Hippocampal formation (tissue), 2 donors: ENCODE measurements around the gene PRKD3.
"Not testable (repeated sequence)": the region's sequence is repeated elsewhere in the genome, so short reads cannot be mapped to it uniquely, and the experiment has no call there.

Experiments used
- DNase-seq, 2 donors: peaks; one replicate each; lab custom pipeline; 2025; lab: John Stamatoyannopoulos, UW

The PRKD3 gene

DNA sequence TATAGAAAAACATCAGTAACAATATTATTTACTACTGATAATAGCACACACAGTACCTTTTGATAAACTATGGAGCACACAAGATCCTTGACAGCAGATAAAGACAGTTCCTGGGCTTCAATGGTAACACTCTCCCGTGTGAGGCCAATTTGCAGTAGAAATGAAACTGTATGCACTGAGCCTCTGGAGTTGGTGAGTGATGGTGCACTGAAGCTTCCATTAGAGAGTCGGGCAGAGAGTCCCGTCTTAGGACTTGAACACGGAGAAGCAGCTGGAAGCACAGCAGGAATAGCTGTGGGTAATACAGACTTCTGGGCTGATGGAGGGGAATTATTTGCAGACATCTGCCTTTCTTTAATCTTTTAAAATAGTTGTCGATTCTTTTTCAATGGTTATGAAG lies 8.5 kb downstream of the PRKD3 start:
- no peak for DNase-seq

DNA sequence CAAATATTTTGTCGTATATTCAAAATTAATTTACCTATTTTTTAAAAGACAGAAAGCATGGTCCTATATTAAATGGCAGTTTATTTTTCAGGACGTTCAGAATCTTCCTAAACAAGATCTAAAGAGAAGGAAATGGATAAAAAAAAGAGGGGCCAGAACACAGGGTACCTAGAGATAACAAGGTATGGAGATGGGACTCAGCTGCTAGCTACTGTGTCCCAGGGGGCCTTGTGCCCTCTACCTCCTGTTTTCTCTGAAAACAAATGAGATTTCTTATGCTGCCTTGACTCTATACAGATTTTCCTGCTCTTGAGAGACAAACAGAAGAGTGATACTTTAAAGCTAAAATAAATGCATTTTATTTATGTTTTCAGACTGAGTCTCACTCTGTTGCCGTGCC lies 9.3 kb downstream of the PRKD3 start:
- no peak for DNase-seq

DNA sequence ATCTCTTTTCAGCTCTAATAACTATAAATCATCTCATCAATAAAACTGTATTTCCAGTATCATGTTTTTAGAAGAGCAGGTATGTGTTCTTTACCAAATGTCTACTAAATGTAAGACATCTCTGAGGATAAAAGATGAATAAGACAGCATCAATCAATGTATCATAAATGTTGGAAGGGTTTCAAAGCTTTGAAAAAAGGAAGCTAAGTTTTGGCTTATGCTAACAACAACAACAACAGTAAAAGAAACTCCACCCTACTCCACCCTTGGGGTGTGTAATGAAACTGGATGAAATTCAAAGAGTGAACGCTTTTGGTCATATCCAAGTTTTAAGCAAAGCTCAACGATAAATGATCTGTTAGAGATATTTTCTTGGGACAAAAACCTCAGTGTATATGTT lies 17.1 kb downstream of the PRKD3 start:
- no peak for DNase-seq

DNA sequence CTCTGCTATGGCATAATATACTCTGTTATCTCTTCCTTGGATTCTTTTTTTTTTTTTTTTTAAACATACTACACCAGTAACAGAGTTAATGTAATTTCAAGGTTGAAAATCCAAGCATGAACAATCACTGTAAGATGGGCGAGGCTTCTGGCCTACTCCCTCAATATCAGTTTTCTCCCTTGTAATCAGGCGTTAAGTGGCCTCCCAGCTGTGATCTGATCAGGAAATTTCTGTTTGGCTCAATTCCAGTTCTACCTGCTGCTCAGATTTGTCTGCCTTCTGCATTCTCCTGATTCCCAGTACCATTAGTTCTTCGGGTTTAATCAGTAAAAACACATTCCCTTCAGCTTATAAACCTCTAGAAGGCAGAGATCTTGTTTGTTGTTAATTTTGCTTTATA lies 18.6 kb downstream of the PRKD3 start:
- DNase-seq, result no peak

DNA sequence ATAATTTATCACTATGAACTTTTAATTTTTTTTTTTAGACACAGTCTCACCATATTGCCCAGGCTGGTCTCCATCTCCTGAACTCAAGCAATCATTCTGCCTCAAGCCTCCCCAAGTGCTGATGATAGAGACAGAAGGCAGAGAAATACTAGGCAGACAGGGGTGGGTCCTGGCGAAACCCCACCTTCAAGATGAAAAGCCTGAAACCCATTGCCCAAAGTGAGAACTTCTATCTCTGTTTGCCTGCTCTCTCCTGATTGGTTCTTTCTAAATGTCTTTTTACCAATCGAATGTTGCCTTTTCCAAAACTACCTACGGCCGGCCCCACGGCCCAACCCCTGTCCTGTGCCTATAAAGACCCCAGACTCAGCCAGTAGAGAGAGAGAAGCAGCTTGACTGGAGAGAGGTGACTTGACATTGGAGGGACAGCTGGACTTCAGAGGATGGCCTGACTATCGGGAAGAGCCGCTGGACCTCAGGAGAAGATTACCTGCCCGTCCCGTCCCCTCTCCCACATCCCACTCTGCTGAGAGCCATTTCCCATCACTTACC lies 21.9 kb downstream of the PRKD3 start:
- no peak for DNase-seq

- DNase-seq, result no peak
Measured at GRCh38 chr2:37301408-37301807, 23.2 kb downstream of the PRKD3 start.

- no peak for DNase-seq
Measured at GRCh38 chr2:37300578-37300977, 24.1 kb downstream of the PRKD3 start.

DNA sequence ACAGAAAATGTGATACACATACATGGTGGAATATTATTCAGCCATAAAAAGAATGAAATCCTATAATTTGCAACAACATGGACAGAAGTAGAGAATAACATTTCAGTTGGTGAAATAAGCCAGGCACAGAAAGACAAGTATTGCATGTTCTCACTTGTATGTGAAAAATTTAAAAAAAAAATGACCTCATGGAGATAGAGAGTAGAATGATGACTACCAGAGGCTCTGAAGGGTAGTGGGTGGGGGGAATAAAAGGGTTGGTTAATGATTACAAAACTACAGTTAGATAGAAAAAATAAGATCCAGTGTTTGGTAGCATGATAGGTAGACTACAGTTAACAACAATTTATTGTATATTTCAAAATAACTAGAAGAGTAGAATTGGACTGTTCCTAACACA lies 24.5 kb downstream of the PRKD3 start:
- no peak for DNase-seq

GRCh38 chr2:37297632-37298031 lies 27.0 kb downstream of the PRKD3 start:
- no peak for DNase-seq

- DNase-seq, result no peak
Measured at GRCh38 chr2:37295469-37296073, 29.1 kb downstream of the PRKD3 start.

GRCh38 chr2:37294858-37295257 lies 29.8 kb downstream of the PRKD3 start:
- not testable (repeated sequence) for DNase-seq

DNA sequence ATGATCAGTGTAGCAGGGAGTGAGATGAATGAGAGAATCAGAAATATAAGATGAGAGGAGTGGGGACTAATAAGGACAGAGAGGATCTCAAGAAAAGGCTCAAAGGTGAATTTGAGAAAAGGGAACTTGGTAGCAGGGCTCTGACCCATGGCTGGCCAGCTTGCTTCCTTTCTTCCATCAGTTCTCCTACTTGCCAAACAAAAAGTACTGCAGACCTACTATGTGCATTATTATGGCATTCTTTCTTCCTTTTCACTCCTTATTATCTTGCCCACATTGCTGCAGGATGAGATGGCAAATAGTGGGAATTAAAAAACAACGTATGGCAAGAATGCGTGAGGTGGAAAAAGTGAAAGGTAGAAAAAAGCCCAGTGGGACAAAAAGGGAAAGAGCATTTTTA lies 33.0 kb downstream of the PRKD3 start:
- no peak for DNase-seq

DNA sequence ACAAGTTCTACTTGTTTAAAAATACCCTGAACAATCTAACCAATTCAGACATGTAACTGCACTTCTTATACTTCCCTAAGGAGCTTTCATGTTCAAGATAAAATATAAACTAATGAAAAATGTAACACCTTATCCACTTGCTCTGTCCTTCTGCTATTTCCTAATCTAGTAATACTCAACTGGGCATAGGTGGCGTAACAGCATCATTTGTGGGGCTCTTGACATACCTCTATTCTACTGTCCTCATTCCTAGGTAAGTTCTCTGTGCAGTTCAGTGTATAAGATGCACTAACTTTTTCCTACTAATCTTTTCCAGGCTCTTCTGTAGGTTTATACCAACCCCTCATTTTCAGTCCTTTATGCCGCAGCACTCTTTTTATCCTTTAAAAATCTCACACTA lies 36.7 kb downstream of the PRKD3 start:
- no peak for DNase-seq

GRCh38 chr2:37284381-37284780 lies 40.3 kb downstream of the PRKD3 start:
- no peak for DNase-seq

DNA sequence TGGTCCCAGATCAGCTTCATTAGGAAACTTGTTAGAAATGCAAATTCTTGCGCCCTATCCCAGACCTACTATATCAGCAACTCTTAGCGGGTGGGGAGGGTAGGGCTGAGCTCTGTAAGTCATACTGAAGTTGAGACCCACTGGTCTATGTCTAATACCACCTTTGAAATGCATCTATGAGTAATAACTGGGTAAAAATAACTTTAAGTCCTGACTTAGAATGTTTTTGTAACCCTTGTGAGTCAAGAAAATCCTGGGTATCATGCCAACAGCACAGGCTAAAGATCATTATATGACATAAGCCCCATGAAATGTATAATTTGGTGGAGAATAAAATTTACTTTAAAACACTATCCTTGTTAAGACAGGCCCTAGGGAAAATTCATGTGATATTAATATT lies 41.4 kb downstream of the PRKD3 start:
- no peak for DNase-seq

- no peak for DNase-seq
Measured at GRCh38 chr2:37282746-37283145, 41.9 kb downstream of the PRKD3 start.

- DNase-seq, result no peak
Measured at GRCh38 chr2:37281916-37282315, 42.7 kb downstream of the PRKD3 start.

- no peak for DNase-seq
Measured at GRCh38 chr2:37276291-37276690, 48.3 kb downstream of the PRKD3 start.
